GM11168 (cell line): Measurements from ENCODE around the gene SEC63.

Source experiments
- in situ Hi-C: fragments of 300-500 bp; cut with MboI; formaldehyde crosslinking; loops from one replicate; pipeline ENCODE4 v1.12.0; 2022; ENCODE audit warnings: low sequenced_read_pairs; ENCODE audit not compliant: unreplicated experiment

Gene SEC63

DNA sequence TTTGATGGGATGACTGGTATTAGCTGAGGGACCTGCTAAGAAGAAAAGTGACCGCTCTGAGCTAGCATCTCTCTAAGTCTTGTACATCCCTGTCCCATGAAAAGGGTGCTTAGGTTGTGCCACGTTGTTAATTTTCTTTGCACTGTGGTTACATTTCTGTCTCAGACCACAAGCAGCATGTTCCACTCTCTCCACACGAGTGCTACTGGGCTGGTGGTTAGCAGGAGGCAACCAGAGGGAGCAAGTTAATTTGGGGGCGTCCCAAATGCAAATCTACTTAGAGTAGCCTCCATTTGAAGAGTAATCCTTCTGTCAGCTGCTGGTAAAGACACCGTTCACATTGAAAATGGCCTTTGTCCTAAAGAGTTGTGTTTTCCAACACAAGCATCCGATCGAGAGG, 130.5 kb downstream of the SEC63 start:
- in situ Hi-C loops: no loop called here

DNA sequence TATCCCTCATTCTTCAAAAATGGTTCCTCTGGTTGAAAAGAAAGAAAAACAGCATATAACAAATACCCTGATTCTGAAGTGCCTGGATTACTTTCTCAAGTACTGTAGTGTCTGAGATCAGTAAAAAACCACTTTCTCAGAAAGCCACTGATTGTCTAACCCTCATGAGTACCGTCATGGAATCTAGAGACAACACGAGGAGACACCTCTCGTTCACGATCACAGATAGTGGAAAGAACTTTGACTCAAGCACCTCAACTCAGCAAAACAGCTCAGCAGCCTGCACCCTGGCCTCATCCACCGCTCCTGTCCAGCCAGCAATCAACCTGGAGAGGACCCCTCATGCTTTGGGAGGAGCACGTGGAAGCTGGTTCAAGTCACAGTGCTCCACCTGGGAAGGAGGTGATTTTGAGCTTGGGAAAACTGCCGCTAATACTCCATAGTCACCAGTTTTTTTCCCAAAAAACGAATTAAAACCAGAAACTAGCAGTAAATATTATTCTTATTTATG, 134.9 kb downstream of the SEC63 start:
- in situ Hi-C loops: no loop called here

DNA sequence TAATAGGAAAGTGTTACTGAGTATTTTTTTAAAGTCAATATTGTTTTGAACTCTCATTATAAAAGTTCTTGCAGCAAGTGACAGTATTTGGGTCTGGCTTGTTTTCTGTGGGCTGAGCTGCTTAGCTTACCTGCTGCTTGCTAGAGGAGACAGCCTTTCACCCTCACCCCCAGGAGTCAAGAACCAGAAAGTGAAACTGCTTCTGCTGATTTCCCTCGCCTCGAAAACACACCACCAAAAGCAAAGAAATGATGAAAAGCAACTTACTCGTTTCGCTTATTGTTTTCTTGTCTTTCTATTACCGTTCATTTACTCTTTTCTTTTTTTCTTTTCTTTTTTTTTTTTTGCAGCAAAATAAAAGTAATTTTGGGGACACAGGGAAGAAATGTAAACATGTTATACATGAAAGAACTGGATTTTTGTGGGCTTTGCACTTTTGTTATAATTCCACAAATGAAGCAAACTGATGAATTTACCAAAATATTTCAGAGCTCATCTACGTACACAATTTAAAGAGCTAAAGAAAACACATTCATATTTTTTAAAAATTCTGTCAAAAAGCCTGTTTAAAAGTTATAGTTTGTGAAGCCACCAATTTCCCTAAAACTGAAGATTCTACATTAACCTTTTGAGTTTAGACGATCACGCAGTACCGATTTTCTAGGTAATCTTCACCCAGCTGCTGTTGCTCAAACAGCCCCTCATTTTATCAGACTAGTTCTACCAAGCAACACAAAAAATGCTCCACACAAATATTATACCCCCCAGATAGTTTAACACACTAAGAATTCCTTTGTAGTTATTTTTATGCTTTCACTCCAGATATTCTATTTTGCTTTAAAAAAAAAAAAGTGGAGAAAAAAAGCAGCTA, 135.6 kb downstream of the SEC63 start:
- in situ Hi-C loops: no loop called here

DNA sequence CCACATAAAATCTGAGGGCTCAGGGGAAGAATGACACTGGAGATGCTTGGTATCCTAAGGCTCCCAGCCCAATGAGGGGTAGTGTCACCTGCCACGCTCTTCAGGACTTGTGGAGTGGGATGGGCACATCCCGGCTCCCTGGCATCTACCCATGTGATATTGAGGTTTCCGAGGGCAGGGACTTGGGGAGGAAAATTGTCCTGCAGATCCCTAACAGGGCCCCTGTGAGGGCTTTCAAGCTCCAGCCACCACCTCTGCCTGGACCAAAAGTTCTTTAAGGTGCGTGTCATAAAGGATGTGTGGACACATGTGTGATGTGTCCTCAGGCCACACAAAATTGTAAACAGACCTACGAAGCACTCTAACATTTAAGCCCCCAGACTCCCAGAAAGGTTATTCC, 136.4 kb downstream of the SEC63 start:
- in situ Hi-C loops: no loop called here

DNA sequence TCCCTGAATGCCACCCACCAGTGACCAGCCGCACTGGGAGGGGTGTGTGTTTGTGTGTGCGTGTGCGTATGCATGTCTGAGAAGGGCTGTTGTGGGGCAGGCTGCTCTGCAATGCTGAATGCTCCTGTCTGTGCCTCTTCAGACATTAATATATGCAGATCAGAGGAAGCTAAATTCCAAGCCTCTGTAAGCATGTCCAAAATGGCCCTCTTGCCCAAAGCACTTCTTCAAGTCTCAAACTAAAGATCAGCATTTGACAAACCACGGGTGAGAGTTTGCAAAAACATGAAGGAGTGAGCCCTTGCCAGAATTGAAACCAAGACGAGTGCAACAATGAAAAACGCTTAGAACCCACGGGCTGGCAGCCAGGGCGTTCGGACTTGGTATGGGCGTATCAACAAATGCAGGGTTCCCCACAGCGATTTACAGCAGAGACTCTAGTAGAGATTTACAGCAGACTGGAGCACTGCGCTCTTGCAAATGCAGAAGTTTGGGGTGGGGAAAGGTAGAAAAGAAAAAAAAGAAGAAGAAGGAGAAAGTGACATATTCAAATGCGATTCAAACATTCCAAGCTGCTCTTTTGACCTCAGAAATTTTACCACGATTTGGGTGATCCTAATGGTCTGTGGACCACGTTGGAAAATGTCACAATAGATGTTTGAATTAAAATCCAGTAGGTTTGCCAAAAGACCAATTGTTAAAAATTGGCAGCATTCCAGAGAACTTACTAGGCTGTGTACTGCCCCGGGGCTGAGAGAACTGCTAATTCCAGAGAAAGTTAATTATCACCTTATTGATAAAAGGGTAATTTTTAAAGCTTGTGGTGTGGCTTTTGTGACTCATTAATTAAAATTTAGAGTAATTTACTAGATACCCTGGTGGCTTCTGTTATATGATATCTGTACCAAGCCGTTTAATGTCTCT, 137.4 kb downstream of the SEC63 start:
- in situ Hi-C loops: no loop called here

DNA sequence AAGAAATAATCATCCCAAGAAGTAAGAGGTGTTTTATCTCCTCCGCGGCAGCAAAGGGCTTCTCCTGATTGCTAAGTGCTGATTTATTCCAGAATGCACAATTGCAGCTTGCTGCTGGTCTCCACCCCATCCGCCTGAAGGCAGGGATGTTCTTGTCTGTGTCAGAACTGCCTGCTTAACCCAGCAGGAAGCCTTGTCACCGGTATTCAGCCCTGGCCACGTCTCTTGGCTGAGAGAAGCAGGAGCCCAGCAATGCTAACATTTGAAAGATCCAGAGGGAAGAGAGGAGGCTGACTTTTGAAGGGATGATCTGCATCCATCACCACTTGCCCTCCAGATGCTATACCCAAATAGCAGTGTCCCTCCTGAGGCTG, 138.1 kb downstream of the SEC63 start:
- in situ Hi-C loops: no loop called here

DNA sequence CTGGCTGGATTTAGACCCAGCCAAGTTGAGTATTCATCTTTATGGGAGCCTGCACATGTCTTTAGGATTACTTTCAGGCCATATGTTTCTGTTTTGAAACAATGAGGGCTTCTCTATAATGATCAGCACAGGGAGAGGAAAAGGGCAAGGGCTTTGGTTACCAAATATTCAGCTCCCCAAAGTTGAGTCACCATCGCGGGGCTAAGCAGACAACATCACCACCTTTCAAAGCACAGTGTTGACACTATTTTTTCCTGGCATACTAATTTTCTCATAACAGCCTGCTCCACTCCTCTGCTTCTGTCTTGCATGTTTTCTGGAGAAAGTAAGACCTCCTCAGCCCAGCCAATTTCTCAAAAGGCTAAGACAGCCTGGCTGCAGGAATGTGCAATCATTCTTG, 138.8 kb downstream of the SEC63 start:
- in situ Hi-C loops: no loop called here

DNA sequence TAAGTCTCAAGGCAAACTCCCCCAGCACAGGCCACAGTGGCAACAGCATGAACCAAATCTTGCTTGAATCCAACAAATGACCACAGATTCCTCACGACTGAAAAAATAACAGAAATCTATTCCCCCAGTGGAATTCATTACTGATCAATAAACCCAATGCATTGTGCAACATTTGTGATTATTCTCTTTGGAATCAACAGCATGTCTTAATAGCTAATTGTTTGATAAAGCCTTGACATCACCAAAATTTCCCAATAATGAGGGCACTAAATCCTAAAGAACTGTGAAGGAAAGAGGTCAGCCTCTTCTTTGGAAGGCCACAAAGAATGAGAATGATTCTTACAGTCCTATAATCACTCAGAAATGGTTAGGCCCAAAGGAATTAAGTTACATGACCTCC, 139.7 kb downstream of the SEC63 start:
- in situ Hi-C loops: no loop called here

DNA sequence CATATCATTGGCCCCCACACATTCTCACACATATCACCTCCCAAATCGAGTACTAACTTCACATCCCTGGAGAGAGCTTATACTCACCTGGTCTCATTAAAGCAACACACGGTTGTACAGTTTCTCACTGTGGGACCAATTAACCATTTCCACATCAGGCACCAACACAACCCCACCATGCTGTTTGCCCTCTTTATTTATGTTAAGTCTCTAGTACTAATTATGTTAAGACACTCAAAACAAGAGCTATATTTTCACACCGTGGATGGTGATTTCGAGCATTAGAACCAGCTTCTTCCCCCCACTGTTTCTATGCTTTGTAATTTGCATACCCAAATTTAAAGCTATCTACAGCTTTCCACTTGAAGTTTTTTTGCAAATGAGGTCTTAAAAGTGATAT, 140.2 kb downstream of the SEC63 start:
- in situ Hi-C loops: no loop called here
